NT2/D1 (cell line): ENCODE measurements around the gene EML3.

Experiments used
- SUZ12 ChIP-seq: IDR thresholded peaks from 2 replicates; pipeline ENCODE4 v1.6.1; 2011; ENCODE audit not compliant: insufficient read length, insufficient read depth; ENCODE audit errors: extremely low read depth
- YY1 ChIP-seq: IDR thresholded peaks from 2 replicates; pipeline ENCODE4 v1.6.1; 2011; ENCODE audit not compliant: insufficient read length, insufficient read depth
- ZNF274 ChIP-seq: IDR thresholded peaks from 2 replicates; pipeline ENCODE4 v1.6.1; 2011; ENCODE audit warnings: mild to moderate bottlenecking, low read depth, low read length

GRCh38 chr11:62602141-62603071 lies 10.2 kb downstream of the EML3 start:
- TF ChIP-seq ZNF274 (no peak), YY1 (no peak), SUZ12 (no peak)
